ENCODE results near the gene BCL2L12. TPM values are rescaled to one million over a fixed set of nuclear protein-coding genes. Genes with fewer than 3 reads are reported as not detected.

The BCL2L12 gene
- total and polyA plus RNA-seq, 2 of the 13 experiments (the other 11 are each of a cell fraction or from before 2014, with no cell fraction given): 26.8 to 40.8 TPM

DNA sequence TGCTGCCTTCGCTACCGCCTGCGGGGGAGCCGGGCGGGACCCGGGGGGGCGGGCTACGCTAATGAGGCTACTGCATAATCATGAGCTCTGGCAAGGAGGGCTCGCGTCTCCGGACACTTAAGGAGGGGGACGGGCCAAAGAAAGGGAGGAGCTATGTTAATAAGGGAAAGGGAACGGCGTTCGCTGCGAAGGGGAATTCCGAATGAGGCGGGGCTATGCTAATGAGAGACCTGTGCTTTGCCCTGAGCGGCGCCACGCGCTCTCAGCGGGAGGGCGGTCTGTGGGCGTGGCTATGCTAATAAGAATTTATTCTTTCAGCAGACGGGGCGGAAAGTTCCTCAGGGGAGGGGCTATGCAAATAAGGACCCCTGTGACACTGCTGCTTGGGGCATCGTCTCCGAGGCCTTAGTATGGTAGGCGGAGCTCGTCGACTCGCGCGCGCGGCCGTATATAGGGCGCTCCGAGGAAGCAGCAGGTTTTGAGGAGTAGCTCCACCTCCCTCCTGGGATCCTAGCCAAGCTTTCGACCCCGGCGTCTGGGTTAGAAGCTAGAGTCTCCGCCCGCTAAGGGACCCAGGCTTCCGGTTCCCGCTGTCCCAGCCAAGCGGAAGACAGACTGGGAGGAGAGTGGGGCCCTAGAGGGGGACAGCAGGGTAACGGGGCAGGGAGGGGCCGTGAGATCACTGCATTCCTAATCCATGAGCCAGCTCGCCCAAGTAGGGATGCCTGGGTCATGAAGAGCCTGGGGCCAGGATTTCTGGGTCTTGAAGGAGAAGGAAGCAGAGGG is 25.4 kb upstream of the BCL2L12 start, which contains the start of gene RRAS (continued):
- TF ChIP-seq DR1 (CRISPR knock-in tag; IDR thresholded peaks at IDR 0.05): peak; percentile 95
- TF ChIP-seq HDAC2 (CRISPR knock-in tag; IDR thresholded peaks at IDR 0.05): peak; percentile 71; the same call in 1 of the 2 replicates
- TF ChIP-seq KAT8 (CRISPR knock-in tag; IDR thresholded peaks at IDR 0.05): peak; percentile 83
- no peak for TF ChIP-seq NONO (IDR thresholded peaks at IDR 0.05)
- peak; percentile 64; the same call in 1 of the 2 replicates for TF ChIP-seq NONO (CRISPR knock-in tag; conservative IDR thresholded peaks at IDR 0.05)
- TF ChIP-seq, protein P1, sequence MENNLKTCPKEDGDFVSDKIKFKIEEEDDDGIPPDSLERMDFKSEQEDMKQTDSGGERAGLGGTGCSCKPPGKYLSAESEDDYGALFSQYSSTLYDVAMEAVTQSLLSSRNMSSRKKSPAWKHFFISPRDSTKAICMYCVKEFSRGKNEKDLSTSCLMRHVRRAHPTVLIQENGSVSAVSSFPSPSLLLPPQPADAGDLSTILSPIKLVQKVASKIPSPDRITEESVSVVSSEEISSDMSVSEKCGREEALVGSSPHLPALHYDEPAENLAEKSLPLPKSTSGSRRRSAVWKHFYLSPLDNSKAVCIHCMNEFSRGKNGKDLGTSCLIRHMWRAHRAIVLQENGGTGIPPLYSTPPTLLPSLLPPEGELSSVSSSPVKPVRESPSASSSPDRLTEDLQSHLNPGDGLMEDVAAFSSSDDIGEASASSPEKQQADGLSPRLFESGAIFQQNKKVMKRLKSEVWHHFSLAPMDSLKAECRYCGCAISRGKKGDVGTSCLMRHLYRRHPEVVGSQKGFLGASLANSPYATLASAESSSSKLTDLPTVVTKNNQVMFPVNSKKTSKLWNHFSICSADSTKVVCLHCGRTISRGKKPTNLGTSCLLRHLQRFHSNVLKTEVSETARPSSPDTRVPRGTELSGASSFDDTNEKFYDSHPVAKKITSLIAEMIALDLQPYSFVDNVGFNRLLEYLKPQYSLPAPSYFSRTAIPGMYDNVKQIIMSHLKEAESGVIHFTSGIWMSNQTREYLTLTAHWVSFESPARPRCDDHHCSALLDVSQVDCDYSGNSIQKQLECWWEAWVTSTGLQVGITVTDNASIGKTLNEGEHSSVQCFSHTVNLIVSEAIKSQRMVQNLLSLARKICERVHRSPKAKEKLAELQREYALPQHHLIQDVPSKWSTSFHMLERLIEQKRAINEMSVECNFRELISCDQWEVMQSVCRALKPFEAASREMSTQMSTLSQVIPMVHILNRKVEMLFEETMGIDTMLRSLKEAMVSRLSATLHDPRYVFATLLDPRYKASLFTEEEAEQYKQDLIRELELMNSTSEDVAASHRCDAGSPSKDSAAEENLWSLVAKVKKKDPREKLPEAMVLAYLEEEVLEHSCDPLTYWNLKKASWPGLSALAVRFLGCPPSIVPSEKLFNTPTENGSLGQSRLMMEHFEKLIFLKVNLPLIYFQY (CRISPR knock-in tag; IDR thresholded peaks at IDR 0.05; ENCODE audit: borderline replicate concordance): peak; percentile 10; the same call in 1 of the 2 replicates
- TF ChIP-seq, protein P2, sequence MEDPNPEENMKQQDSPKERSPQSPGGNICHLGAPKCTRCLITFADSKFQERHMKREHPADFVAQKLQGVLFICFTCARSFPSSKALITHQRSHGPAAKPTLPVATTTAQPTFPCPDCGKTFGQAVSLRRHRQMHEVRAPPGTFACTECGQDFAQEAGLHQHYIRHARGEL (CRISPR knock-in tag; IDR thresholded peaks at IDR 0.05): no peak
- TF ChIP-seq, protein P3, sequence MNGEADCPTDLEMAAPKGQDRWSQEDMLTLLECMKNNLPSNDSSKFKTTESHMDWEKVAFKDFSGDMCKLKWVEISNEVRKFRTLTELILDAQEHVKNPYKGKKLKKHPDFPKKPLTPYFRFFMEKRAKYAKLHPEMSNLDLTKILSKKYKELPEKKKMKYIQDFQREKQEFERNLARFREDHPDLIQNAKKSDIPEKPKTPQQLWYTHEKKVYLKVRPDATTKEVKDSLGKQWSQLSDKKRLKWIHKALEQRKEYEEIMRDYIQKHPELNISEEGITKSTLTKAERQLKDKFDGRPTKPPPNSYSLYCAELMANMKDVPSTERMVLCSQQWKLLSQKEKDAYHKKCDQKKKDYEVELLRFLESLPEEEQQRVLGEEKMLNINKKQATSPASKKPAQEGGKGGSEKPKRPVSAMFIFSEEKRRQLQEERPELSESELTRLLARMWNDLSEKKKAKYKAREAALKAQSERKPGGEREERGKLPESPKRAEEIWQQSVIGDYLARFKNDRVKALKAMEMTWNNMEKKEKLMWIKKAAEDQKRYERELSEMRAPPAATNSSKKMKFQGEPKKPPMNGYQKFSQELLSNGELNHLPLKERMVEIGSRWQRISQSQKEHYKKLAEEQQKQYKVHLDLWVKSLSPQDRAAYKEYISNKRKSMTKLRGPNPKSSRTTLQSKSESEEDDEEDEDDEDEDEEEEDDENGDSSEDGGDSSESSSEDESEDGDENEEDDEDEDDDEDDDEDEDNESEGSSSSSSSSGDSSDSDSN (CRISPR knock-in tag; IDR thresholded peaks at IDR 0.05): peak; percentile 61
- no peak for TF ChIP-seq ZNF761 (CRISPR knock-in tag; conservative IDR thresholded peaks at IDR 0.05)
- TF ChIP-seq MZF1 (CRISPR knock-in tag; IDR thresholded peaks at IDR 0.05; ENCODE audit: borderline replicate concordance): no peak
- TF ChIP-seq, protein P4, sequence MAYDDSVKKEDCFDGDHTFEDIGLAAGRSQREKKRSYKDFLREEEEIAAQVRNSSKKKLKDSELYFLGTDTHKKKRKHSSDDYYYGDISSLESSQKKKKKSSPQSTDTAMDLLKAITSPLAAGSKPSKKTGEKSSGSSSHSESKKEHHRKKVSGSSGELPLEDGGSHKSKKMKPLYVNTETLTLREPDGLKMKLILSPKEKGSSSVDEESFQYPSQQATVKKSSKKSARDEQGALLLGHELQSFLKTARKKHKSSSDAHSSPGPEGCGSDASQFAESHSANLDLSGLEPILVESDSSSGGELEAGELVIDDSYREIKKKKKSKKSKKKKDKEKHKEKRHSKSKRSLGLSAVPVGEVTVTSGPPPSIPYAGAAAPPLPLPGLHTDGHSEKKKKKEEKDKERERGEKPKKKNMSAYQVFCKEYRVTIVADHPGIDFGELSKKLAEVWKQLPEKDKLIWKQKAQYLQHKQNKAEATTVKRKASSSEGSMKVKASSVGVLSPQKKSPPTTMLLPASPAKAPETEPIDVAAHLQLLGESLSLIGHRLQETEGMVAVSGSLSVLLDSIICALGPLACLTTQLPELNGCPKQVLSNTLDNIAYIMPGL (CRISPR knock-in tag; IDR thresholded peaks at IDR 0.05; ENCODE audit: borderline replicate concordance in 1 of 2, low read depth in 1 of 2): peak in 1 of 2 experiments; percentile 72; a peak in 2 of 4 replicates
- TF ChIP-seq ZNF850 (CRISPR knock-in tag; conservative IDR thresholded peaks at IDR 0.05): no peak
- TF ChIP-seq, protein P5, sequence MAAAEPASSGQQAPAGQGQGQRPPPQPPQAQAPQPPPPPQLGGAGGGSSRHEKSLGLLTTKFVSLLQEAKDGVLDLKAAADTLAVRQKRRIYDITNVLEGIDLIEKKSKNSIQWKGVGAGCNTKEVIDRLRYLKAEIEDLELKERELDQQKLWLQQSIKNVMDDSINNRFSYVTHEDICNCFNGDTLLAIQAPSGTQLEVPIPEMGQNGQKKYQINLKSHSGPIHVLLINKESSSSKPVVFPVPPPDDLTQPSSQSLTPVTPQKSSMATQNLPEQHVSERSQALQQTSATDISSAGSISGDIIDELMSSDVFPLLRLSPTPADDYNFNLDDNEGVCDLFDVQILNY (CRISPR knock-in tag; conservative IDR thresholded peaks at IDR 0.05): no peak
- TF ChIP-seq CBX5 (CRISPR knock-in tag; IDR thresholded peaks at IDR 0.05; ENCODE audit: borderline replicate concordance): peak; percentile 77; the same call in 1 of the 2 replicates
- no peak for TF ChIP-seq ZNF224 (CRISPR knock-in tag; IDR thresholded peaks at IDR 0.05)
- 0 out of 2 replicates have a peak, but pooled peaks have one; percentile 24 for TF ChIP-seq FIP1L1 (IDR thresholded peaks at IDR 0.05; ENCODE audit: borderline replicate concordance, insufficient read depth, low read depth, low read length)
- no peak for TF ChIP-seq NFATC3 (CRISPR knock-in tag; IDR thresholded peaks at IDR 0.05)
- peak; percentile 81 for TF ChIP-seq KDM6A (CRISPR knock-in tag; IDR thresholded peaks at IDR 0.05; ENCODE audit: low read depth)
- TF ChIP-seq HNF4A (CRISPR knock-in tag; IDR thresholded peaks at IDR 0.05): no peak

Data from HepG2 (cell line).